A549 (cell line): ENCODE results near the gene IPO4. TPM values are rescaled to one million over a fixed set of nuclear protein-coding genes. Genes with fewer than 3 reads are reported as not detected.

Experiments
- ATAC-seq, 2 experiments: fragments of 200-7000 bp in 1 of 2; fragments of >200 bp in 1 of 2; cut with Nextera tagmentation in 1 of 2; cut with Tn5 transposase in 1 of 2; 3 replicates each; pipeline versions ENCODE4 v1.8.0 to v1.9.1; 2018 to 2020; ENCODE audit warnings: mild to moderate bottlenecking in 1 of 2, moderate library complexity in 1 of 2
- CTCF ChIA-PET: fragments of 300-600 bp; sonication (Branson Sonifier 250); formaldehyde crosslinking; extraction: SDS; loops from one replicate; lab custom pipeline; 2021; ENCODE audit warnings: antibody characterized with exemption, inconsistent platforms; lab: Yijun Ruan, JAX
- POLR2A ChIA-PET: fragments of 350-600 bp; formaldehyde crosslinking; extraction: SDS; loops from one replicate; lab custom pipeline; 2021; ENCODE audit warnings: antibody characterized with exemption, inconsistent platforms; lab: Yijun Ruan, JAX
- DNase-seq, 2 experiments: peaks; one replicate each; pipeline versions ENCODE4 v3.0.0 to v3.0.0-alpha.2; 2011 to 2016; ENCODE audit warnings: low read depth in 1 of 2, low spot score in 1 of 2
- FAIRE-seq: peaks from 2 replicates; lab custom pipeline; 2011; peaks lifted over from hg19 to GRCh38; lab: Jason Lieb, UNC
- H3K27ac ChIP-seq, 2 experiments: fragments of >200 bp; sonication (Bioruptor Twin); formaldehyde crosslinking; 3 replicates each; pipeline ENCODE4 v1.5.1; 2016 to 2017
- H3K4me1 ChIP-seq: fragments of >200 bp; sonication (Bioruptor Twin); formaldehyde crosslinking; 3 replicates; pipeline ENCODE4 v1.6.1; 2016
- H3K4me2 ChIP-seq: fragments of >200 bp; sonication (Bioruptor Twin); formaldehyde crosslinking; 3 replicates; pipeline ENCODE4 v1.6.1; 2016
- H3K4me3 ChIP-seq: fragments of >200 bp; sonication (Bioruptor Twin); formaldehyde crosslinking; 3 replicates; pipeline ENCODE4 v1.5.1; 2016
- H3K9me3 ChIP-seq: fragments of >200 bp; sonication (Bioruptor Twin); formaldehyde crosslinking; 3 replicates; pipeline ENCODE4 v1.6.1; 2016
- ATOH8 ChIP-seq: fragments of 250-450 bp; sonication (Bioruptor Pico); IDR thresholded peaks from 2 replicates; pipeline ENCODE4 v1.5.0; 2020; ENCODE audit warnings: low read depth, mild to moderate bottlenecking, moderate library complexity
- CBX8 ChIP-seq: fragments of 200-600 bp; sonication (generic); IDR thresholded peaks from 2 replicates; pipeline ENCODE4 v1.6.1; 2016
- CHD2 ChIP-seq: fragments of 150-350 bp; IDR thresholded peaks from 2 replicates; pipeline ENCODE4 v1.6.1; 2014; ENCODE audit warnings: low read length; ENCODE audit not compliant: partially characterized antibody
- CHD4 ChIP-seq: fragments of 200-600 bp; sonication (generic); IDR thresholded peaks from 2 replicates; pipeline ENCODE4 v1.6.1; 2016; ENCODE audit warnings: antibody characterized with exemption, mild to moderate bottlenecking, borderline replicate concordance
- CTCF ChIP-seq: fragments of >200 bp; sonication (Bioruptor Twin); formaldehyde crosslinking; IDR thresholded peaks from 3 replicates; pipeline ENCODE4 v1.5.1; 2016
- E2F6 ChIP-seq: IDR thresholded peaks from 2 replicates; pipeline ENCODE4 v1.6.1; 2012; ENCODE audit warnings: low read depth, borderline replicate concordance
- ELK1 ChIP-seq: fragments of 150-350 bp; IDR thresholded peaks from 2 replicates; pipeline ENCODE4 v1.6.1; 2014; ENCODE audit warnings: low read depth, mild to moderate bottlenecking, low read length
- ESRRA ChIP-seq: fragments of 150-350 bp; IDR thresholded peaks from 2 replicates; pipeline ENCODE4 v1.6.1; 2014; ENCODE audit warnings: mild to moderate bottlenecking, low read length, borderline replicate concordance
- FOSB ChIP-seq: fragments of 250-450 bp; sonication (Bioruptor Pico); IDR thresholded peaks from 2 replicates; pipeline ENCODE4 v1.5.0; 2020; ENCODE audit warnings: mild to moderate bottlenecking, moderate library complexity
- FOSL2 ChIP-seq, 2 experiments: fragments of 450-650 bp in 1 of 2; fragments of >200 bp in 1 of 2; sonication (Bioruptor Twin) in 1 of 2; formaldehyde crosslinking; IDR thresholded peaks; 2 replicates each; pipeline versions ENCODE4 v1.5.0 to v1.6.1; 2016 to 2020; ENCODE audit warnings: mild to moderate bottlenecking in 1 of 2, moderate library complexity in 1 of 2
- HMGXB4 ChIP-seq: fragments of 250-450 bp; sonication (Bioruptor Pico); IDR thresholded peaks from 2 replicates; pipeline ENCODE4 v1.5.0; 2021; ENCODE audit warnings: mild to moderate bottlenecking, moderate library complexity, borderline replicate concordance
- HOXA7 ChIP-seq: fragments of 250-450 bp; sonication (Bioruptor Pico); IDR thresholded peaks from 2 replicates; pipeline ENCODE4 v1.5.0; 2020; ENCODE audit warnings: mild to moderate bottlenecking, moderate library complexity
- HOXB13 ChIP-seq: fragments of 250-450 bp; sonication (Bioruptor Pico); IDR thresholded peaks from 2 replicates; pipeline ENCODE4 v1.5.0; 2020; ENCODE audit warnings: low read depth, mild to moderate bottlenecking, moderate library complexity
- HOXB5 ChIP-seq: fragments of 250-450 bp; sonication (Bioruptor Pico); IDR thresholded peaks from 2 replicates; pipeline ENCODE4 v1.5.0; 2020; ENCODE audit warnings: mild to moderate bottlenecking, moderate library complexity
- JUN ChIP-seq, 2 experiments: fragments of >200 bp; sonication (Bioruptor Twin); formaldehyde crosslinking; IDR thresholded peaks; 2 replicates in 1 of 2; 3 replicates in 1 of 2; pipeline ENCODE4 v1.6.1; 2016 to 2017
- JUNB ChIP-seq: fragments of >200 bp; sonication (Bioruptor Twin); formaldehyde crosslinking; IDR thresholded peaks from 2 replicates; pipeline ENCODE4 v1.6.1; 2016
- MAFK ChIP-seq: fragments of 450-650 bp; IDR thresholded peaks from 2 replicates; pipeline ENCODE4 v1.6.1; 2014; ENCODE audit not compliant: partially characterized antibody
- NPAS2 ChIP-seq: fragments of 250-450 bp; sonication (Bioruptor Pico); IDR thresholded peaks from 2 replicates; pipeline ENCODE4 v1.8.0; 2022; ENCODE audit warnings: mild to moderate bottlenecking, moderate library complexity, borderline replicate concordance
- NR3C1 ChIP-seq: fragments of >200 bp; sonication (Bioruptor Twin); formaldehyde crosslinking; IDR thresholded peaks from 3 replicates; pipeline ENCODE4 v1.6.1; 2017
- POLR2A ChIP-seq: IDR thresholded peaks from 2 replicates; pipeline ENCODE4 v1.6.1; 2012; ENCODE audit warnings: mild to moderate bottlenecking, low read length
- RAD21 ChIP-seq, 2 experiments: fragments of >200 bp in 1 of 2; sonication (Bioruptor Twin) in 1 of 2; formaldehyde crosslinking in 1 of 2; IDR thresholded peaks in 1 of 2; conservative IDR thresholded peaks in 1 of 2; 2 replicates in 1 of 2; 3 replicates in 1 of 2; pipeline ENCODE4 v1.6.1; 2012 to 2018; ENCODE audit warnings: inconsistent platforms in 1 of 2
- REST ChIP-seq: fragments of 200-600 bp; sonication (generic); IDR thresholded peaks from 2 replicates; pipeline ENCODE4 v1.6.1; 2016; ENCODE audit warnings: antibody characterized with exemption, mild to moderate bottlenecking, moderate library complexity
- RFX5 ChIP-seq: fragments of 450-650 bp; IDR thresholded peaks from 2 replicates; pipeline ENCODE4 v1.7.1; 2014; ENCODE audit warnings: antibody characterized with exemption, mild to moderate bottlenecking, moderate library complexity
- RNF2 ChIP-seq: fragments of 200-600 bp; sonication (generic); IDR thresholded peaks from 2 replicates; pipeline ENCODE4 v1.6.1; 2016; ENCODE audit warnings: low read depth, mild to moderate bottlenecking, antibody characterized with exemption, moderate library complexity, borderline replicate concordance
- SREBF2 ChIP-seq: fragments of 450-650 bp; IDR thresholded peaks from 2 replicates; pipeline ENCODE4 v1.6.1; 2014; ENCODE audit warnings: mild to moderate bottlenecking, moderate library complexity
- TP53 ChIP-seq: fragments of 250-450 bp; sonication (Bioruptor Pico); IDR thresholded peaks from 2 replicates; pipeline ENCODE4 v1.5.0; 2021; ENCODE audit warnings: mild to moderate bottlenecking, moderate library complexity
- ZC3H11A ChIP-seq: fragments of 450-650 bp; IDR thresholded peaks from 2 replicates; pipeline ENCODE4 v1.6.1; 2014; ENCODE audit warnings: antibody characterized with exemption, mild to moderate bottlenecking
- ZNF302 ChIP-seq: fragments of 250-450 bp; sonication (Bioruptor Pico); IDR thresholded peaks from 2 replicates; pipeline ENCODE4 v1.9.0; 2021; ENCODE audit warnings: inconsistent platforms, mild to moderate bottlenecking, moderate library complexity
- ZSCAN20 ChIP-seq: fragments of 250-450 bp; sonication (Bioruptor Pico); IDR thresholded peaks from 2 replicates; pipeline ENCODE4 v1.8.0; 2022; ENCODE audit warnings: mild to moderate bottlenecking, moderate library complexity
- WGBS: methylation state at CpG from one replicate; pipeline ENCODE4 v1.1.6; 2017; ENCODE audit errors: missing lambda C conversion rate; 5-methylcytosine and 5-hydroxymethylcytosine counted together
- polyA plus RNA-seq, 4 experiments: library from polyadenylated mRNA; depleted of rRNA in 3 of 4; stranded (reverse); fragments of >200 nt; fragmentation: RNase III in 1 of 4; extraction: RNeasy Plus Mini Kit Qiagen cat#74134 plus additional on column Dnase treatment in 1 of 4; gene quantifications; 2 replicates in 3 of 4; 3 replicates in 1 of 4; pipeline ENCODE4 v1.2.3, GENCODE V29; 2011 to 2017

The IPO4 gene
- polyA plus RNA-seq, 2 of the 4 experiments (the other 2 are of a cell fraction) = 37.1 to 91.7 TPM

GRCh38 chr14:24135834-24136683, 52.6 kb downstream of the IPO4 start, which contains the start of gene PSME1:
Gene PSME1 (plus strand): TSS chr14:24136194. CDS start chr14:24136263, 69 bp downstream.
- peak; percentile 81 to 86 for DNase-seq
- Histone ChIP-seq H3K4me2 (peak within 1 kb of the TSS; percentile 98), H3K9me3 (no peaks in the 10 kb centered on the region), H3K4me1 (peaks cover 32% of the 10 kb centered on the region), H3K4me3 (peak within 1 kb of the TSS; percentile 88), H3K27ac (peak within 1 kb of the TSS; percentile 96 to 98)
- WGBS = 0% methylated on average over 7 of the region's 75 CpGs
- peak; percentile 82 to 92 for ATAC-seq
- ChIA-PET CTCF (interaction anchor here (0.5 to 5.4 kb wide), 14 partner anchors 8 to 82 kb away, joined by 3 to 47 read pairs (median 4); partner anchors contain the start of genes IRF9 and RNF31), POLR2A (interaction anchor here (0.6 to 5.2 kb wide), 11 partner anchors 9 to 357 kb away, joined by 3 to 48 read pairs (median 6); partner anchors contain the start of genes CHMP4A, DCAF11, IRF9 and NRL)
- no peak for FAIRE-seq
- no peak for TF ChIP-seq ZNF302 (CRISPR knock-in tag)
- no peak for TF ChIP-seq ATOH8 (CRISPR knock-in tag)
- no peak for TF ChIP-seq ZSCAN20 (CRISPR knock-in tag)
- no peak for TF ChIP-seq ESRRA
- TF ChIP-seq HOXA7 (CRISPR knock-in tag) = no peak
- TF ChIP-seq TP53 (CRISPR knock-in tag) = no peak
- TF ChIP-seq SREBF2 = no peak
- TF ChIP-seq MAFK = no peak
- peak; percentile 41 for TF ChIP-seq POLR2A
- no peak for TF ChIP-seq CTCF
- no peak for TF ChIP-seq CBX8
- no peak for TF ChIP-seq HOXB13 (CRISPR knock-in tag)
- TF ChIP-seq RAD21 (conservative IDR thresholded peaks at IDR 0.05 in 1 of 2, IDR thresholded peaks at IDR 0.05 in 1 of 2) = no peak
- no peak for TF ChIP-seq RFX5
- TF ChIP-seq HMGXB4 (CRISPR knock-in tag) = no peak
- TF ChIP-seq ELK1 = no peak
- TF ChIP-seq NR3C1 = no peak
- peak in 1 of 2 experiments; percentile 49; a peak in 2 of 5 replicates for TF ChIP-seq JUN (IDR thresholded peaks at IDR 0.05)
- no peak for TF ChIP-seq FOSB (CRISPR knock-in tag)
- peak; percentile 47; the same call in 1 of the 2 replicates for TF ChIP-seq REST
- TF ChIP-seq E2F6 = no peak
- no peak for TF ChIP-seq FOSL2 (IDR thresholded peaks at IDR 0.05)
- TF ChIP-seq FOSL2 (CRISPR knock-in tag; IDR thresholded peaks at IDR 0.05) = no peak
- no peak for TF ChIP-seq NPAS2
- no peak for TF ChIP-seq RNF2
- TF ChIP-seq ZC3H11A = no peak
- TF ChIP-seq JUNB = no peak
- no peak for TF ChIP-seq CHD4
- no peak for TF ChIP-seq HOXB5 (CRISPR knock-in tag)
- TF ChIP-seq CHD2 = peak; percentile 45
